H1 (cell line): ENCODE data around the gene MXD3. TPM values are rescaled to one million over a fixed set of nuclear protein-coding genes. Genes with fewer than 3 reads are reported as not detected.

Experiments
- EP300 ChIP-seq, 2 experiments: IDR thresholded peaks; 1 replicate in 1 of 2; 2 replicates in 1 of 2; pipeline ENCODE4 v1.6.1; 2011 to 2012; ENCODE audit warnings: low read depth in 2 of 2, low read length in 2 of 2, mild to moderate bottlenecking in 2 of 2, borderline replicate concordance in 1 of 2, inconsistent platforms in 1 of 2, moderate library complexity in 1 of 2
- GTF2F1 ChIP-seq: IDR thresholded peaks from 2 replicates; pipeline ENCODE4 v1.6.1; 2012; ENCODE audit warnings: low read depth, low read length, improper control_type of control experiment, borderline replicate concordance
- MAFK ChIP-seq: IDR thresholded peaks from 2 replicates; pipeline ENCODE4 v1.6.1; 2012; ENCODE audit warnings: low read depth, mild to moderate bottlenecking, improper control_type of control experiment, low read length
- RNF2 ChIP-seq: fragments of 200-900, 300-1000 bp; sonication (generic); IDR thresholded peaks from 2 replicates; pipeline ENCODE4 v1.7.1; 2016; ENCODE audit warnings: borderline replicate concordance, low read depth, mild to moderate bottlenecking, antibody characterized with exemption, low read length; ENCODE audit not compliant: poor library complexity, severe bottlenecking; ENCODE audit errors: missing control alignments
- polyA plus RNA-seq, 7 experiments: library from polyadenylated mRNA; depleted of rRNA in 3 of 7; stranded (reverse) in 5 of 7; unstranded in 2 of 7; fragments of >200 nt in 5 of 7; fragments of 200-250 nt in 2 of 7; gene quantifications; 1 replicate in 5 of 7; 2 replicates in 1 of 7; 4 replicates in 1 of 7; pipeline versions ENCODE4 v1.2.1 to v1.2.3, GENCODE V29; 2011 to 2013; ENCODE audit warnings: missing spikeins in 2 of 7, mixed read lengths in 2 of 7
- total RNA-seq: library from RNA; stranded (reverse); fragmentation: NEBNext Ultra II Directional; extraction: Animal tissue kit (Norgen Biotek cat#: 25700); gene quantifications from 2 replicates; pipeline ENCODE4 v1.2.1, GENCODE V29; 2021

MXD3 gene
- total and polyA plus RNA-seq, 2 of the 8 experiments (the other 6 are each of a cell fraction or from before 2014, with no cell fraction given) = 6.5 to 7.7 TPM

DNA sequence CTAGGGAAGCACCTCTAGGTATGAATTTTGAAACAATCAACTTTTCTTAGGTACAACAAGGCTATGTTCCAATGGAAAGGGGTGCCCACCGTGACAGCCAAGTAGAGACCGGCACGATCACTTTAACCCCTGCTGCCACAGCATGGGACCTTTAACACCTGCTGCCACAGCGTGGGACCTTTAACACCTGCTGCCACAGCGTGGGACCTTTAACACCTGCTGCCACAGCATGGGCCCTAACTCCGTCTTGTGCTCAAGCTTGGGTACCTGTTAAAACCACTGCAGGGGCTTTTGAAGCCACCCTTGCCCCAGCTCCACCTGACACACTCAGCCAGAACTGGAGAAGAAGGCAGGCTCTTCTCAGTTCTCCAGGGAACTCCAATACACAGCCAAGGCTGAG lies 18.2 kb upstream of the MXD3 start (continued):
- TF ChIP-seq RNF2 (no peak), GTF2F1 (no peak), MAFK (no peak), EP300 (IDR thresholded peaks at IDR 0.05; ENCODE audit: borderline replicate concordance in 1 of 2, low read depth in 2 of 2, low read length in 2 of 2) (no peak)
